ENCODE measurements around the gene NEK2.

NEK2 gene

DNA sequence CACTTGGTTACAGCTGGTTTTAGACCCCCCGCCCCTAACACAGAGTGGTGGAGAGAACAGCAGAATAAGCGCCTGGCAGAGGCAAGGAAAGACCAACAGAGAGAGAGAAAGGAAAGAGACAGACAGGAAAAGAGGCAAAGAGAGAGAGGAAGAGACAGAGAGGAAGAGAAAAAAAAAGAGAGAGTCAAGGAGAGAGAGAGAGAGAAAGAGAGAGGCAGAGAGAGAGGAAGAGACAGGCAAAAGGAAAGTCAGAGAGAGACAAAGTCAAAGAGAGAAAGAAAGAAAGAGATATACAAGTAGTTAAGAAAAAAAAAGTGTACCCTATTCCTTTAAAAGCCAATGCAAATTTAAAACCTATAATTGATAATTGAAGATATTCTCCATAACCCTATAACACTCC is 13.0 kb upstream of the NEK2 start:
- ChIA-PET POLR2A (no interaction called here), CTCF (no interaction called here)
- DNase-seq (ENCODE audit: extremely low spot score) = no peak
- TF ChIP-seq TARDBP (IDR thresholded peaks at IDR 0.05) (no peak), SP1 (IDR thresholded peaks at IDR 0.05) (no peak)

DNA sequence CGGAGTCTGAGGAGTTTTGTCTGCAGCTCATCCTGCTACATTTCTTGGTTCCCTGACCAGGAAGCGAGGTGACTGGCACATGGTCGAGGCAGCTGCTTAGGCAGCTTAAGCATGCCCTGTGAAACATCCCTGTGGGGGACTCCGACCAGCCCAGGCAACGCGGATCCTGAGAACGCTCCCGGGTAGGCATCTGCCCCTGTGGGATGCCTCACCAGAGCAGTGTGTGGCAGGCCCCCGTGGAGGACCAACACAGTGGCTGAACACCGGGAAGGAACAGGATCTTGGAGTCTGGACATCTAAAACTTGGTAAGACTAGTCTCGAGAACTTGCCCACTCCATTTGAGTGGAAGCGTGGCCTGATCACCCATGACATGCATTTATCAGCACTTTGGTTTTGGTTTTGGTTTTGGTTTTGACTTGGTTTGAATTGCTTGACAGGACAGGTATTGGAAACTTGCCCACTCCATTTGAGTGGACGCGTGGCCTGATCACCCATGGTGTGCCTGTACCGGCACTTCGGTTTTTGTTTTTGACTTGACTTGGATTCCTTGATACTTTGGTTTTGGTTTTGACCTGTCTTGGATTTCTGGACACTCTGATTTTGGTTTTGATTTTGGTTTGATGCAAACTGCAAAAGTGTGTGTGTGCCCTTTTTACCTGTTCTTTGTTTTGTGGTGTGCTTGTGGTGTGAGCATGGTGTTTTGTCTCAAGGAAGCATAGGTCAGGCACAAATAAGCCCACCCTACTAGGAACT is 12.2 kb upstream of the NEK2 start:
- no peak for DNase-seq (ENCODE audit: extremely low spot score)
- ChIA-PET POLR2A (no interaction called here), CTCF (no interaction called here)
- TF ChIP-seq LEF1 (IDR thresholded peaks at IDR 0.05; ENCODE audit: borderline replicate concordance) = no peak
- no peak for TF ChIP-seq ARNT (IDR thresholded peaks at IDR 0.05)
- no peak for TF ChIP-seq SP1 (IDR thresholded peaks at IDR 0.05)
- no peak for TF ChIP-seq CTBP1 (IDR thresholded peaks at IDR 0.05; ENCODE audit: borderline replicate concordance)
- no peak for TF ChIP-seq BHLHE40 (IDR thresholded peaks at IDR 0.05; ENCODE audit: borderline replicate concordance)
- no peak for TF ChIP-seq FOXK2 (IDR thresholded peaks at IDR 0.05)
- no peak for TF ChIP-seq SUZ12 (IDR thresholded peaks at IDR 0.05)
- TF ChIP-seq, protein P1, sequence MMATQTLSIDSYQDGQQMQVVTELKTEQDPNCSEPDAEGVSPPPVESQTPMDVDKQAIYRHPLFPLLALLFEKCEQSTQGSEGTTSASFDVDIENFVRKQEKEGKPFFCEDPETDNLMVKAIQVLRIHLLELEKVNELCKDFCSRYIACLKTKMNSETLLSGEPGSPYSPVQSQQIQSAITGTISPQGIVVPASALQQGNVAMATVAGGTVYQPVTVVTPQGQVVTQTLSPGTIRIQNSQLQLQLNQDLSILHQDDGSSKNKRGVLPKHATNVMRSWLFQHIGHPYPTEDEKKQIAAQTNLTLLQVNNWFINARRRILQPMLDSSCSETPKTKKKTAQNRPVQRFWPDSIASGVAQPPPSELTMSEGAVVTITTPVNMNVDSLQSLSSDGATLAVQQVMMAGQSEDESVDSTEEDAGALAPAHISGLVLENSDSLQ (IDR thresholded peaks at IDR 0.05) = no peak

- CTCF ChIA-PET = interaction anchor here (0.7 kb wide), 1 partner anchor 10 kb away, joined by 3 read pairs; no protein-coding TSS in a partner anchor
- no peak for DNase-seq (ENCODE audit: extremely low spot score)
- POLR2A ChIA-PET = interaction anchor here (1.3 kb wide), 1 partner anchor 349 kb away, joined by 4 read pairs; the partner anchor contains the start of genes DTL and INTS7
- no peak for TF ChIP-seq LEF1 (IDR thresholded peaks at IDR 0.05; ENCODE audit: borderline replicate concordance)
- no peak for TF ChIP-seq CTBP1 (IDR thresholded peaks at IDR 0.05; ENCODE audit: borderline replicate concordance)
- TF ChIP-seq, protein P1 (IDR thresholded peaks at IDR 0.05) = no peak
- no peak for TF ChIP-seq TARDBP (IDR thresholded peaks at IDR 0.05)
- no peak for TF ChIP-seq L3MBTL2 (conservative IDR thresholded peaks at IDR 0.05)
- no peak for TF ChIP-seq FOXM1 (IDR thresholded peaks at IDR 0.05; ENCODE audit: borderline replicate concordance)
- no peak for TF ChIP-seq NFRKB (IDR thresholded peaks at IDR 0.05)
- no peak for TF ChIP-seq SP1 (IDR thresholded peaks at IDR 0.05)
- TF ChIP-seq HDGF (IDR thresholded peaks at IDR 0.05; ENCODE audit: borderline replicate concordance) = no peak
- no peak for TF ChIP-seq ZNF384 (IDR thresholded peaks at IDR 0.05)
- no peak for TF ChIP-seq FOXA1 (IDR thresholded peaks at IDR 0.05)
- no peak for TF ChIP-seq ELF4 (IDR thresholded peaks at IDR 0.05)
- TF ChIP-seq BHLHE40 (IDR thresholded peaks at IDR 0.05; ENCODE audit: borderline replicate concordance) = no peak
- no peak for TF ChIP-seq SUZ12 (IDR thresholded peaks at IDR 0.05)
- no peak for TF ChIP-seq ARNT (IDR thresholded peaks at IDR 0.05)
- TF ChIP-seq FOXK2 (IDR thresholded peaks at IDR 0.05) = no peak
These were observed 10.4 kb upstream of the NEK2 start for GRCh38 chr1:211685823-211686222.

- TF ChIP-seq HDGF (IDR thresholded peaks at IDR 0.05; ENCODE audit: borderline replicate concordance) (no peak), ELF4 (IDR thresholded peaks at IDR 0.05) (no peak), FOXA1 (IDR thresholded peaks at IDR 0.05) (no peak), SUZ12 (IDR thresholded peaks at IDR 0.05) (no peak), FOXM1 (IDR thresholded peaks at IDR 0.05; ENCODE audit: borderline replicate concordance) (no peak), L3MBTL2 (conservative IDR thresholded peaks at IDR 0.05) (no peak)
- TF ChIP-seq, protein P1 (IDR thresholded peaks at IDR 0.05) = no peak
- ChIA-PET POLR2A (interaction anchor here (0.9 to 1.3 kb wide), 2 partner anchors 10 to 350 kb away, joined by 4 to 6 read pairs; partner anchors contain the start of genes DTL, INTS7 and NEK2), CTCF (interaction anchor here (0.5 to 1.6 kb wide), 2 partner anchors 14 to 34 kb away, joined by 3 to 9 read pairs; no protein-coding TSS in a partner anchor)
- no peak for DNase-seq (ENCODE audit: extremely low spot score)
These were observed 9.4 kb upstream of the NEK2 start for GRCh38 chr1:211684791-211685190.

GRCh38 chr1:211684331-211684730 is 8.9 kb upstream of the NEK2 start:
- ChIA-PET POLR2A (interaction anchor here (1.4 kb wide), 1 partner anchor 351 kb away, joined by 4 read pairs; the partner anchor contains the start of genes DTL and INTS7), CTCF (interaction anchor here (0.5 to 1.6 kb wide), 3 partner anchors 14 to 143 kb away, joined by 3 to 9 read pairs (median 5); no protein-coding TSS in a partner anchor)
- TF ChIP-seq ELF4 (IDR thresholded peaks at IDR 0.05) (no peak), BHLHE40 (IDR thresholded peaks at IDR 0.05; ENCODE audit: borderline replicate concordance) (no peak), NFRKB (IDR thresholded peaks at IDR 0.05) (no peak), L3MBTL2 (conservative IDR thresholded peaks at IDR 0.05) (no peak), LEF1 (IDR thresholded peaks at IDR 0.05; ENCODE audit: borderline replicate concordance) (no peak), CTBP1 (IDR thresholded peaks at IDR 0.05; ENCODE audit: borderline replicate concordance) (no peak), SP1 (IDR thresholded peaks at IDR 0.05) (no peak), FOXM1 (IDR thresholded peaks at IDR 0.05; ENCODE audit: borderline replicate concordance) (no peak)
- DNase-seq (ENCODE audit: extremely low spot score) = no peak
